22Rv1 (cell line): Measurements from ENCODE around the gene VSIR.

Source experiments
- ZFX ChIP-seq: fragments of 450-650 bp; IDR thresholded peaks from 2 replicates; pipeline ENCODE4 v1.6.1; 2017; ENCODE audit warnings: antibody characterized with exemption, borderline replicate concordance
- TF ChIP-seq, protein P1 (sequence below): fragments of 450-650 bp; IDR thresholded peaks from 2 replicates; pipeline ENCODE4 v1.5.1; 2017; ENCODE audit warnings: mild to moderate bottlenecking

DNA sequence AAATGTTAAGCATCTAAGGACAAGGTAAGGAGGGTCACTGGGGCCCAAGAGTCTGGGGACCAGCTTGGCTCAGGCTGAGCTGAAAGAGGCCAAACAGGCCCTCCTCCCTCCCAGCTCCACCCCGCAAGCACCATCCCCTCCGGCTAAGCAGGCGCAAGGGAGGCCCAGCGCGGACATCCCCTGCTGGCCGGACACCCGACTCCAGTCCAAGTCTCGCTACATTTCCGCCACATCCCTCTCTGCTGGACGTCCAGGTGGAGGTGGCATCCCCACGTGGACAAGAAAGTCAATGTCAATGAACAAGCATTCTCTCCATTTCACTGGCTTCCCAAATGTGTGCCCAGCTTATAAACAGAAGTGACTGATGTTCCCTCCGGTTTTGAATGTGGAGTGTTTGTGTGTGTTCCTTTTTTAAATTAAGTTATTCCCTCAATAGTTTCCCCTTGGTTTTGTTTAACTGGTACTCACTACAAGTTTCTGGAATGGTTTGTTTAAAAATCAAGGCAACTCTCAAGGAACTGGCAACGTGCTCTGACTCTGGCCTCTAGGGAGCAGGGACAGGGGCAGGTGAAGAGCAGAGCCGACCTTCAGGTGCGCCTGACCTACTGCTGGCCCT is 42.3 kb upstream of the VSIR start:
- no peak for TF ChIP-seq ZFX
- TF ChIP-seq, protein P1, sequence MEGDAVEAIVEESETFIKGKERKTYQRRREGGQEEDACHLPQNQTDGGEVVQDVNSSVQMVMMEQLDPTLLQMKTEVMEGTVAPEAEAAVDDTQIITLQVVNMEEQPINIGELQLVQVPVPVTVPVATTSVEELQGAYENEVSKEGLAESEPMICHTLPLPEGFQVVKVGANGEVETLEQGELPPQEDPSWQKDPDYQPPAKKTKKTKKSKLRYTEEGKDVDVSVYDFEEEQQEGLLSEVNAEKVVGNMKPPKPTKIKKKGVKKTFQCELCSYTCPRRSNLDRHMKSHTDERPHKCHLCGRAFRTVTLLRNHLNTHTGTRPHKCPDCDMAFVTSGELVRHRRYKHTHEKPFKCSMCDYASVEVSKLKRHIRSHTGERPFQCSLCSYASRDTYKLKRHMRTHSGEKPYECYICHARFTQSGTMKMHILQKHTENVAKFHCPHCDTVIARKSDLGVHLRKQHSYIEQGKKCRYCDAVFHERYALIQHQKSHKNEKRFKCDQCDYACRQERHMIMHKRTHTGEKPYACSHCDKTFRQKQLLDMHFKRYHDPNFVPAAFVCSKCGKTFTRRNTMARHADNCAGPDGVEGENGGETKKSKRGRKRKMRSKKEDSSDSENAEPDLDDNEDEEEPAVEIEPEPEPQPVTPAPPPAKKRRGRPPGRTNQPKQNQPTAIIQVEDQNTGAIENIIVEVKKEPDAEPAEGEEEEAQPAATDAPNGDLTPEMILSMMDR: no peak
